ENCODE results near the gene PDE9A. TPM values are rescaled to one million over a fixed set of nuclear protein-coding genes. Genes with fewer than 3 reads are reported as not detected.

Gene PDE9A
- total RNA-seq, 1 donor from 2014 or later = 1.6 TPM

GRCh38 chr21:42785666-42786427 lies 132.4 kb downstream of the PDE9A start:
- FAIRE-seq = no peak
- peaks cover 14% of the 10 kb centered on the region for H3K27me3 ChIP-seq (ENCODE audit: control insufficient read depth, insufficient read depth, low read length)
- DNase-seq (ENCODE audit: low read depth) = no peak
- H3K4me3 ChIP-seq (ENCODE audit: low read depth, low read length) = no peak overlapping the region
- no peaks in the 10 kb centered on the region for H3K36me3 ChIP-seq (ENCODE audit: control insufficient read depth, insufficient read depth, low read length)
- no peak for TF ChIP-seq CTCF (IDR thresholded peaks at IDR 0.05; ENCODE audit: insufficient read depth, low read length, severe bottlenecking)

- no peaks in the 10 kb centered on the region for H3K36me3 ChIP-seq (ENCODE audit: control insufficient read depth, insufficient read depth, low read length)
- DNase-seq (ENCODE audit: low read depth) (no peak), FAIRE-seq (peak; percentile 55)
- no peak for TF ChIP-seq CTCF (IDR thresholded peaks at IDR 0.05; ENCODE audit: insufficient read depth, low read length, severe bottlenecking)
- no peak overlapping the region for H3K4me3 ChIP-seq (ENCODE audit: low read depth, low read length)
- H3K27me3 ChIP-seq (ENCODE audit: control insufficient read depth, insufficient read depth, low read length) = peaks cover 9% of the 10 kb centered on the region
Measured at GRCh38 chr21:42786884-42787283, 133.5 kb downstream of the PDE9A start.

GRCh38 chr21:42787613-42788012 lies 134.2 kb downstream of the PDE9A start:
- FAIRE-seq = no peak
- no peak for TF ChIP-seq CTCF (IDR thresholded peaks at IDR 0.05; ENCODE audit: insufficient read depth, low read length, severe bottlenecking)
- no peaks in the 10 kb centered on the region for H3K36me3 ChIP-seq (ENCODE audit: control insufficient read depth, insufficient read depth, low read length)
- no peak overlapping the region for H3K4me3 ChIP-seq (ENCODE audit: low read depth, low read length)
- H3K27me3 ChIP-seq (ENCODE audit: control insufficient read depth, insufficient read depth, low read length) = peaks cover 6% of the 10 kb centered on the region
- DNase-seq (ENCODE audit: low read depth) = no peak

GRCh38 chr21:42790520-42791065 lies 137.2 kb downstream of the PDE9A start:
- H3K27me3 ChIP-seq (ENCODE audit: control insufficient read depth, insufficient read depth, low read length) = peaks cover 3% of the 10 kb centered on the region
- no peaks in the 10 kb centered on the region for H3K36me3 ChIP-seq (ENCODE audit: control insufficient read depth, insufficient read depth, low read length)
- DNase-seq (ENCODE audit: low read depth) = peak; percentile 54
- H3K4me3 ChIP-seq (ENCODE audit: low read depth, low read length) = no peak overlapping the region
- no peak for FAIRE-seq
- TF ChIP-seq CTCF (IDR thresholded peaks at IDR 0.05; ENCODE audit: insufficient read depth, low read length, severe bottlenecking) = no peak

GRCh38 chr21:42793774-42794173 lies 140.4 kb downstream of the PDE9A start:
- no peak overlapping the region for H3K4me3 ChIP-seq (ENCODE audit: low read depth, low read length)
- TF ChIP-seq CTCF (IDR thresholded peaks at IDR 0.05; ENCODE audit: insufficient read depth, low read length, severe bottlenecking) = no peak
- FAIRE-seq = no peak
- no peak for DNase-seq (ENCODE audit: low read depth)
- no peaks in the 10 kb centered on the region for H3K27me3 ChIP-seq (ENCODE audit: control insufficient read depth, insufficient read depth, low read length)
- no peaks in the 10 kb centered on the region for H3K36me3 ChIP-seq (ENCODE audit: control insufficient read depth, insufficient read depth, low read length)
